Tibial nerve (tissue), 4 donors: ENCODE measurements around the gene INHBB. TPM values are rescaled to one million over a fixed set of nuclear protein-coding genes. Genes with fewer than 3 reads are reported as not detected.

Experiments
- DNase-seq, 2 donors: peaks; one replicate each; pipeline ENCODE4 v3.0.0-alpha.2; 2019; ENCODE audit warnings: low spot score in 2 of 2
- H3K27ac ChIP-seq, 4 donors: fragments of 200-600 bp; sonication (generic) in 3 of 4; one replicate each; pipeline ENCODE4 v1.5.1; 2017 to 2019; ENCODE audit warnings: mild to moderate bottlenecking in 1 of 4
- H3K27me3 ChIP-seq, 2 donors: fragments of 200-600 bp; sonication (generic) in 1 of 2; one replicate each; pipeline versions ENCODE4 v1.5.1 to v1.6.0; 2017 to 2019
- H3K36me3 ChIP-seq, 3 donors: fragments of 200-600 bp; sonication (generic); one replicate each; pipeline ENCODE4 v1.5.1; 2018 to 2019
- H3K4me1 ChIP-seq, 4 donors: fragments of 200-600 bp; sonication (generic) in 3 of 4; one replicate each; pipeline ENCODE4 v1.5.1; 2017 to 2019
- H3K4me3 ChIP-seq, 4 donors: fragments of 200-600 bp; sonication (generic) in 3 of 4; one replicate each; pipeline ENCODE4 v1.5.1; 2017 to 2019; ENCODE audit warnings: mild to moderate bottlenecking in 1 of 4, moderate library complexity in 1 of 4
- H3K9me3 ChIP-seq, 4 donors: fragments of 200-600 bp; sonication (generic) in 3 of 4; one replicate each; pipeline ENCODE4 v1.5.1; 2017 to 2019
- CTCF ChIP-seq, 5 experiments: fragments of 200-600 bp in 3 of 5; fragments of 450-650 bp in 2 of 5; sonication (generic) in 3 of 5; IDR thresholded peaks; one replicate each; pipeline ENCODE4 v1.5.1; 2016 to 2019; ENCODE audit warnings: antibody characterized with exemption in 5 of 5, mild to moderate bottlenecking in 3 of 5, moderate library complexity in 2 of 5
- EP300 ChIP-seq, 2 donors: sonication (generic); formaldehyde crosslinking; IDR thresholded peaks; one replicate each; pipeline ENCODE4 v1.6.1; 2017; ENCODE audit warnings: antibody characterized with exemption in 2 of 2, mild to moderate bottlenecking in 1 of 2
- POLR2A ChIP-seq, 2 donors: fragments of 450-650 bp; IDR thresholded peaks; one replicate each; pipeline ENCODE4 v1.6.1; 2017; ENCODE audit warnings: antibody characterized with exemption in 2 of 2, mild to moderate bottlenecking in 2 of 2, moderate library complexity in 2 of 2
- WGBS, 2 donors: methylation state at CpG; one replicate each; pipeline ENCODE4 v1.1.5; 2018; 5-methylcytosine and 5-hydroxymethylcytosine counted together
- total RNA-seq, 4 donors: library from RNA; depleted of rRNA; stranded (reverse); fragments of >200 nt; gene quantifications; one replicate each; pipeline ENCODE4 v1.1.0, GENCODE V29; 2016

INHBB gene
- total RNA-seq, 4 donors from 2014 or later, result 21.9 to 26.5 (median 24.3) TPM

DNA sequence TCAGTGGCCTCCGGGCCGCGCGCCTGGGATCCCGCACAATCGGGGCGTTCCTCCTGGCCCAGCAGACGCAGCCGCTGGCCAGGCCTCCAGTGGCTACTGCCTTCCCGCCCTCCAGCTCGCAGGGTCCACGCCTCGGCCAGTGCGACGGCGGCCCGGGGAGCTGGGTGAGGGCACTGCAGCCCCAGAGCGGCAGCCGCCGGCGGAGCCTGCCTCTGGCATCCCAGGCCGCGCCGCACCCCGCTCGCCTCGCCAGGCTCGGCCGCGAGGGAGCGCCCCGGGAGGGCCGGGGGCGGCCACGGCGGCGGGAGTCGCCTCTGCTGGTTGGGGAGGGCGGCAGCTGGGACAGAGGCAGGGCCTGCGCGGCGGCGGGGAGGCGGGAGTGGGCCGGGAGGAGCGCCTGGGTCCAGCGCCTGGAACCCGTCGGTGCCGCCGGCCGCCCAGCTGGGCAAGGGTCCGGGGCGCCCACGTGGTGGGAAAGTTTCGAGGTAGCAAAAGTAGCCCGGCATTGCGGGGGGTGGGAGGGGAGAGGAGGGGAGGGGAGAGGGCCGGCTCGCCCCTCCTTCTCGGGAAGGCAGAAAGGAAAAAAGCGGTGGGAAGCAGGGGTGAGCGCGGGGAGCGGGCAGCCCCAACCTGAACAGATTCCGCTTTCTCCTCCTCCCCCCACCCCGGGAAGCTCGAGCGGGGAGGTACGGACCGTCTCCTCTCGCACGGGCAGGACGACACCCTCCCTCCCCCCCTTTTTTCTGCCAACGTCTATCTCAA, 1.5 kb upstream of the INHBB start:
- 2 to 4% methylated on average over 23 to 27 of the region's 75 CpGs for WGBS, 2 donors
- no peak for TF ChIP-seq CTCF (IDR thresholded peaks at IDR 0.05)
- no peak for TF ChIP-seq EP300 (IDR thresholded peaks at IDR 0.05)
- TF ChIP-seq POLR2A (IDR thresholded peaks at IDR 0.05), result no peak
- Histone ChIP-seq H3K9me3 (no peaks in the 10 kb centered on the region), H3K36me3 (peaks cover 0 to 2% (median 0%) of the 10 kb centered on the region in 3 donors), H3K27me3 (peaks cover 0 to 84% of the 10 kb centered on the region in 2 donors), H3K27ac (peak overlapping the region in 2 of 4 donors; percentile 46 to 77), H3K4me1 (peaks cover 0 to 47% (median 32%) of the 10 kb centered on the region in 4 donors), H3K4me3 (peak overlapping the region; percentile 35 to 66 (median 46))
- DNase-seq, result no peak

DNA sequence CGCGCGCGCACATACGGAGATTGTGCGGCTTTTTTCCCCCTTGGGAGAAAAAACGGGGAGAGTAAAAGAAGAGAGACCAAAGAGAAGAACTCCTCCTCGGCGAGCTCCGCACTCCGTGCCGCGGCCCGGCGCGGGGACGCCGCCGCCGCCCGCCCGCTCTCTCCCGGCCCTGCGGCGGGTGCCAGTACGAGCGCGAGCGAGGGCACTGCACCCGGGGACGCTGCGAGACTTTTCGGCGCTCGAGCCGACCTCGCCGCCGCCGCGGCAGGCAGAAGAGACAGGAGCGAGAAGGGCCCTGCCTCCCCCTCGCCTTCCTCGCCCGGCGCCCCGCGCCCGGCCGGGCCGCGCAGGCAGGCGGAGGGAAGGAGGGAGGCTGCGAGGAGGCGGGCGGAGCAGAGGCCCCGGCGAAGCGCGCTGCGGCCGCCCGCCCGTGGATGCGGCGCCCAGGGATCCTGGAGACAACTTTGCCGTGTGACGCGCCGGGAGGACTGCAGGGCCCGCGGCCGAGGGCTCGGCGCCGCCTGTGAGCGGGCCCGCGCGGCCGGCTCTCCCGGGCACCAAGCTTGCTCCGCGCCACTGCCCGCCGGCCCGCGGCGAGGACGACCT, 857 bp upstream of the INHBB start:
- H3K27ac ChIP-seq, result peak overlapping the region in 2 of 4 donors; percentile 46 to 77
- DNase-seq, result no peak
- no peaks in the 10 kb centered on the region for H3K9me3 ChIP-seq
- peak overlapping the region; percentile 35 to 66 (median 46) for H3K4me3 ChIP-seq
- H3K4me1 ChIP-seq, result peaks cover 0 to 47% (median 32%) of the 10 kb centered on the region in 4 donors
- TF ChIP-seq CTCF (IDR thresholded peaks at IDR 0.05) (no peak), POLR2A (IDR thresholded peaks at IDR 0.05) (no peak), EP300 (IDR thresholded peaks at IDR 0.05) (no peak)
- H3K36me3 ChIP-seq, result peaks cover 0 to 9% (median 0%) of the 10 kb centered on the region in 3 donors
- WGBS, 2 donors, result 1% methylated on average over 72 to 77 of the region's 90 CpGs
- H3K27me3 ChIP-seq, result peaks cover 0 to 84% of the 10 kb centered on the region in 2 donors

- 1% methylated on average over 43 of the region's 62 CpGs; no CpG with 5 or more reads in 1 of the 2 donors for WGBS, 2 donors
- peaks cover 0 to 47% (median 32%) of the 10 kb centered on the region in 4 donors for H3K4me1 ChIP-seq
- peak overlapping the region in 3 of 4 donors; percentile 40 to 66 (median 47) for H3K4me3 ChIP-seq
- TF ChIP-seq POLR2A (IDR thresholded peaks at IDR 0.05) (no peak), CTCF (IDR thresholded peaks at IDR 0.05) (no peak), EP300 (IDR thresholded peaks at IDR 0.05) (no peak)
- peaks cover 0 to 84% of the 10 kb centered on the region in 2 donors for H3K27me3 ChIP-seq
- DNase-seq, result no peak
- peak overlapping the region in 1 of 4 donors; percentile 77 for H3K27ac ChIP-seq
- H3K9me3 ChIP-seq, result no peaks in the 10 kb centered on the region
- H3K36me3 ChIP-seq, result peaks cover 0 to 15% (median 0%) of the 10 kb centered on the region in 3 donors
Measured at GRCh38 chr2:120345608-120346007, 328 bp upstream of the INHBB start.

DNA sequence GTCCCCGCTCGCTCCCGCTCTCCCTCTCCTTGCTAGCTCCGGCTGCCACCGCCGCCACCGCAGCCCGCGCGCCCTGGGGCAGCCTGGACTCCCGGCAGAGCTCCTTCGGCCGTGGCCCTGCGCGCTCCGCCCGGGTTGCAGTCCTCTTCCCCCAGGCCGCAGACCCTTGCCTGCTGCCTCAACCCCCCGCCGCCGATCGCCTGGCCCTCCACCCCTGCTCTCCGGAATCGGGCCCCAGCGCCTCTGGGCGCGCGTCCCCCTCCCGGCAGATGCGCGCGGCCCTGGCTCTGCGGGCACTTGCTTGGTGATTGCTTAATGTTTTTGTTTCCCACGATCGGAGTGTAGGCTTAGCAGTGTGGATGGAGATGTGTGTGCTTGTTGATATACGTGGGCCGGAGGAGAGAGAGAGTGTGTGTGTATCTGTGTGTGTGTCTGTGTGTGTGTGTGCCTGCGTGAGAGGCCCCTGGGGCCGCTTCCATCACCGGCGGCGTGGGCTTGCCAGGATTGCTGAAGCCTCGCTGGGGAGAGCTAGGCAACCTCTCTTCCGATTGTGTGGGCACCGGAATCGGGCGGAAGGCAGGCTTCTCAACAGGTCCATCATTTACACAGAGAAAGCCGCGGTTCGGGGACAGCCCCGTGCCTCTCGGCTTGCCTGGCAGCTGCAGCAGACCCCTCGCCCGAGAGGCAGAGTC, 877 bp downstream of the INHBB start:
- TF ChIP-seq CTCF (IDR thresholded peaks at IDR 0.05) (no peak), EP300 (IDR thresholded peaks at IDR 0.05) (no peak), POLR2A (IDR thresholded peaks at IDR 0.05) (no peak)
- 1 to 2% methylated on average over 31 to 38 of the region's 54 CpGs for WGBS, 2 donors
- DNase-seq, result no peak
- H3K4me1 ChIP-seq, result peaks cover 0 to 47% (median 32%) of the 10 kb centered on the region in 4 donors
- peak overlapping the region in 1 of 4 donors; percentile 18 for H3K27ac ChIP-seq
- H3K4me3 ChIP-seq, result peak overlapping the region; percentile 34 to 66 (median 40)
- peaks cover 0 to 76% of the 10 kb centered on the region in 2 donors for H3K27me3 ChIP-seq
- H3K36me3 ChIP-seq, result peaks cover 0 to 18% (median 0%) of the 10 kb centered on the region in 3 donors
- H3K9me3 ChIP-seq, result no peaks in the 10 kb centered on the region
